GM18907 (cell line): ENCODE results near the gene MICALL2.

Experiments
- ATAC-seq: cut with Tn5 transposase; IDR thresholded peaks from one replicate; pipeline ENCODE4 v1.9.1; 2021; ENCODE audit warnings: mild to moderate bottlenecking, moderate library complexity; ENCODE audit not compliant: unreplicated experiment

The MICALL2 gene

DNA sequence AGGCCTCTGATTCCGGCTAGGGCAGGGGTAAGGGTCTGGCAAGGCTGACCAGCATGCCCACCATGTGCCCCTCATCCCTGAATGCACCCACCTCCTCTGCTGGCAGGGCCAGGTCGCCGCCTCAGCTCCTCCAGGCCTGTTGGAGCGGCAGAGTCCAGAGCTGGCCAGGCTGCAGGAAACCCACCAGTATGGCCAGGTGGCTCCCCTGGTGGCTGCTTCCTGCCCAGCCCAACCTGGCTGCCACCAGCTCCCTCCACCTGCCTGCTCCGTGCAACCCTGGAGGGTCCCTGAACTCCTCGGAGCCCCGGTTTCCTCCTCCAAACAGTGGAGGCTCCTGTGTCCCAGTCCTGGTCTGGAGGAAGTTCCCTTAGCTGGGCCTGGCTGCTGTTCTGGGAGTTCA, 39.6 kb downstream of the MICALL2 start:
- no peak for ATAC-seq

DNA sequence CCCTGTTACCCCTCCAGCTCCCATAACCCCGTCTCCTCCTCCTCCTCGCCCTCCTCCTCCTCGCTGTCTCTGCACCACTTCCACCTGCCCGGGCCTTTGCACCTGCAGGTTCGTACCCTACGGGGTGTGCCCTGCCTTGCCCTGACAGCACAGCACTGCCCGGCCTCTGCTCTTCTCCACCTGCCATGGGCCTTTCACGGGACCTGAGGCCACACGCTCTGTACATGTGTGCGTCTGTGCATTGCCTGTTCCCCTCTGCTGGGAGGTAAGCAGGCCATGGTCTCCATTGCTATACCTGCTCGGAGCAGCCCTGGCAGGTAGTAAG, 40.0 kb downstream of the MICALL2 start:
- no peak for ATAC-seq

DNA sequence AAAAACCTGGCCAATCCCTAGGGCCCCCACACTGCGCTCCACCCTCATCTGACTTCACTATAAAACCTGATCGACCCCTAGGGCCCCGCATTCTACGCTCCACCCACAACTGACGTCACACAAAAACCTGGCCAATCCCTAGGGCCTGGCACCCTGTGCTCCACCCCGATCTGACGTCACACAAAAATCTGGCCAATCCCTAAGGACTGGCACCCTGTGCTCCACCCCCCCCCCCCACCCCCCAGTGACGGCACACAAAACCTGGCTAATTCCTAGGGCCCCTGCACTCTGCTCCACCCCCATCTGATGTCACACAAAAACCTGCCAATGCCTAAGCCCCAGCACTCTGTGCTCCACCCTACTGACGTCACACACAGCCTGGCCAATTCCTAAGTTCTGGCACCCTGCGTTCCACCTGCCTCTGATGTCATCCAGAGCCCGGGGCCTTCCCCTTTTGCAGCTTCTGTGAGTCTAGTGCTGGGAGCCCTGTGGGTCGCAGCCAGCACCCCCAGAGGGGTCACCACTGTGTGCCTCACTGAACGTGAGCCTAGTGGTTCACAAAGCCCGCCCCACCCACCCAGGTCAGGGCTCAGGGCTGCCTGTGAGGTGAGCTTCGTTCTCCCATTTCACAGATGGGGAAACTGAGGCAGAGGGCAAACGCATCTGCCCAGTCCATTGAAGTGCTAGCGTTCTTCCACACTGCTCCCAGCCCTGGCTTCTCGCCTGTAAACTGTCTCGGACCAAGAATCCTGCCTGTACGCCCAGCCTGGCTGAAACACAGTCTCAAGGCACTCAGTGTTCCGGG, 40.6 kb downstream of the MICALL2 start:
- ATAC-seq, result no peak

DNA sequence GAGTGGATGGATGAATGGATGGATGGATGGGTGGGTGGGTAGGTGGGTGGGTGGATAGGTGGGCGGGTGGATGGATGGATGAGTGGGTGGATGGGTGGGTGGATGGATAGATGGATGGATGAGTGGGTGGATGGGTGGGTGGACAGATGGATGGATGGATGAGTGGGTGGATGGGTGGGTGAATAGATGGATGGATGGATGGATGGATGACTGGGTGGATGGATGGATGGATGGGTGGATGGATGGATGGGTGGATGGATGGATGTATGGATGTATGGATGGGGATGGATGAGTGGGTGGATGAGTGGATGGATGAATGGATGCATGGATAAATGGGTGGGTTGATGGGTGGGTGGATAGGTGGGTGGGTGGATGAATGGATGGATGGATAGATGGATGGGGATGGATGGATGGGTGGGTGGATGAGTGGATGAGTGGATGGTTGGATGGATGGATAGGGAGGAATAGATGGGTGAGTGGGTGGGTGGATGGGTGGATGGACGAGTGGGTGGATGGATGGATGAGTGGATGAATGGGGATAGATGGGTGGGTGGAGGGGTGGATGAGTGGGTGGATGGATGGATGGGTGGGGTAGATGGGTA, 43.8 kb downstream of the MICALL2 start:
- ATAC-seq, result no peak

DNA sequence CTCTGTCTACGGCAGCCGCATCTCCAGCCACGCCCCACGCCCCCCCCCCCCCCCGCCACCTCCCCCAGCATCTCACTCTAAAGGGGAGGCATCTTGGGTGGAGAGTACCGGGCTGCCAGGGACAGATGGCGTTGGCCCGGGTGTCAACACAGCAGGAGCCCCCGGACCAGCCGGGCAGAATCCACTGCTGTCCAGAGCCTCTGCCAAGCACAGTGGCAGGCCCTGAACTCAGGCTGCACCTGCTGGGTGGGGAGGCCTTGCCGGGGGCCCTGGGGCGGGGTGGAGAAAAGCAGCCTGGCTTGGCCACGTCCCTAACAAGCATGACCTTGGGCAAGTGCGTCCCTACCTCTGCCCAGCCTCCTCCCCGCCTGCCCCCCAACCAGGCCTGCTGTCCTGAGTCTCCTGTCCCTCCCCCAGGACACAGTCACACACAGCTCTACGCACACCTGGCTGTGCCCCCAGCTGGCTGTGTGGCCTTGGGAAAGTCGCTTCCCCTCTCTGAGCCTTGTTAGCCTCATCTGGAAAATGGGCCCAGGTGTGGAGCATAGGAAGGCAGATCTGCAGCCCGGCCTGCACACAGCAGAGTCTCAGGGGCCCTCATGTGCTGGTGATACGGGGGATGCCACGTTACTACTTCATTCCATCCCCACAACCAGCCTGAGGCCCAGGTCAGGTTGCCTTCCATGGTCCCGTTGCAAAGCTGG, 45.2 kb downstream of the MICALL2 start:
- ATAC-seq, result no peak

DNA sequence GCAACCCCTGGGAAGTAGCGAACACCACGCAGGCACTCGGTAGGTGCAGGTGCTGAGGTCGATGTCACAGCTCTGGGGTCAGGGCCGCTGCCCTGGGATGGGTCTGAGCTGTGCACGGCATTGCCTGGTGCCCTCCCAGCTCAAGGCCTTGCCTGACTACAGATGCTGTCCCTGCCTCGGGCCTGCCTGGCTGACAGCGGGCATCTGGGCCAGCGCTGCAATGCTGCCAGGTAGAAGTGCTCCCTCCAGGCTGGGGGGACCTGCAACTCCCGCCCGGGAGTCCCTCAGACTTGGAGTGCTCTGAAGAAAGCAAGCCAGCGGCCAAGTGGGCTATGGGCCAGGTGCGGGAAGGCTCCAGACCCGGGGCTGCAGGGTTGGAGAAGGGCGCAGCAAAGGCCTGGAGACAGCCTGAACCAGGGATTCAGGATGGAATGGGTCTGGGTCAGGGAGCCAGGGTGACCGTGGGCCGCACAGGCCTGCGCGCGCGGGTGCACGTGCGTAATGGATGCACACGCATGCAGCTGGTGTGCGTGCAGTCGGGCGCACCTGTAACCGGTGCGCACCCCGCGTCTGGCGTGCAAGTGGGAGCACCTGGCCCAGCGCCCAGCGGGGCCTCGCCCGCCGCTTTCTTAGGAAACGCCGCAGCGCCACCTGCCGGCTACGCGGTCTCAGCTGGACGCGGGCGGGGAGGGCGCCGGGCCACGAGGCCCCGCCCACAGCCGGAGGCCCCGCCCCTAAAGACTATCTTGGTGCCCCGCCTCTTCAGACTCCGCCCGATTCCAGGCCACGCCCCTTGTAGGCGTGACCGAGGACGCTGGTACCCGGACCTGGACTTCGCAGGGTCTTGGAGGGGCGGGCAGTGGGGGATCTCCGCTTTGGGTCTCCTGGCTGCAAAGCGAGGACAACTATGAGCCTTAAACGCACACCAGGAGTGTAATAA, 46.7 kb downstream of the MICALL2 start:
- ATAC-seq, result no peak

GRCh38 chr7:1411414-1411813, 47.9 kb downstream of the MICALL2 start:
- ATAC-seq, result no peak

- ATAC-seq, result no peak
These were observed 48.3 kb downstream of the MICALL2 start for GRCh38 chr7:1410992-1411391.

DNA sequence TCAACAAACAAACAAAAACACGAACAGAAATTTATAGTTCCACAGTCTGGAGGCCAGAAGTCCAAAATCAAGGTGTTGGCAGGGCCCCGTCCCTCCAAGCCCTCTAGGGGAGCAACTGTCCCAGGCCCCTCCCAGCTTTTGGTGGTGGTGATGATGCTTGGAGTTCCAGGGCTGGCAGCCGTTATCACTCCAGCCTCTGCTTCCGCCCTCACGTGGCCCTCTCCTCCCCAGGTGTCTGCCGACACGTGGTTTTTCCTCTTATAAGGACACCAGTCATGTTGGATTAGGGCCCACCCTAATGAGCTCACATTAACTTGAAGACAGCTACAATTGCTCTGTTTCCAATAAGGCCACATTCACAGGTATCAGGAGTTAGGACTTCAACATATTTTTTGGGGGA, 49.7 kb downstream of the MICALL2 start:
- no peak for ATAC-seq

DNA sequence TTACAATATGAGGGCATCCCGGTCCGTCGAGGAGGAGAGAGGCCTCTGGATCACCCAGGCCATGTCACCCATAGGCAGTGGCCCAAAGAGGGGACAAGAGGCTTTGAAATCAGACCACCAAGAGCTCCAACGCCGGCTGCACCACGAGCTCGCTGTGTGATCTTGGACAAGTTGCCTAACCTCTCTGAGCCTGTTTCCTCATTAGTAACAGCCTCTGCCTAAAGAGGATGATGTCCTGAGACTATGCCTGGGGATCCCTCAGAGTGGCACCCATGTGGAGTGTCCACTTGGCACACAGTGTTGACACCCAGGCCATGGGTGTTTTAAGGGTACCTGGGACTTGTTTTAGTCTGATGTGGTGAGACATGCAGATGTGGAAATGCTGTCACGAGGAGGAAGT, 50.8 kb downstream of the MICALL2 start:
- ATAC-seq, result no peak

GRCh38 chr7:1407892-1408291, 51.4 kb downstream of the MICALL2 start:
- no peak for ATAC-seq

DNA sequence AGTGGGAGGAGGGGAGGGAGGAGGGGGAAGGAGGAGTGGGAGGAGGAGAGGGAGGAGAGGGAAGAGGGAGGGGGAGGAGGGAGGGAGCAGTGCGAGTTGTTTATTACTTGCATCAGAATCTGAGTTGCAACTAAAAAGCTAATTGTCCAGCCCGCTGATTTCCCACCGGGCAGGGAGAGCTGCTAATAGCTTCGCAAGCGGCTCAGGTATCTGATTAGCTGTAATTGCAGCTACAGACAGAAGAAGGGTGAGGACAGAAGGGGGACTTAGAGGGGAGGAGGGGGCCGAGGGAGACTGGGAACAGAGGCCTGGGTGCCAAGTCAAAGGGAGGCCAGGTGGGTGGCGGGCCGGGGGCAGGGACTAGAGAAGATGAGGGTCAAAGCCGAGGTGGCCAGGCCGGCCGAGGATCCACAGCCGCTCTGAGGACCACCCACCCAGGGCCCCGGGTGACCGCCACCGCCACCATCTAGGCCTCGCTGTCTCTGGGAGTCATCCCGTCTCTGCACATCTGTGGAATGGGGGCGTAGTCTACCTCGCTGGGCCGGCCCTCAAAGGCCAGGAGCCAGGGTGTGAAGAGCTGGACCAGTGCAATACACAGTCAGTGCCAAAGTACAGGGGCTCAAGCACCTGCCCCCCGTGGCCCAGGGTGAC, 54.2 kb downstream of the MICALL2 start:
- no peak for ATAC-seq

- ATAC-seq, result no peak
These were observed 54.8 kb downstream of the MICALL2 start for GRCh38 chr7:1404460-1404809.

DNA sequence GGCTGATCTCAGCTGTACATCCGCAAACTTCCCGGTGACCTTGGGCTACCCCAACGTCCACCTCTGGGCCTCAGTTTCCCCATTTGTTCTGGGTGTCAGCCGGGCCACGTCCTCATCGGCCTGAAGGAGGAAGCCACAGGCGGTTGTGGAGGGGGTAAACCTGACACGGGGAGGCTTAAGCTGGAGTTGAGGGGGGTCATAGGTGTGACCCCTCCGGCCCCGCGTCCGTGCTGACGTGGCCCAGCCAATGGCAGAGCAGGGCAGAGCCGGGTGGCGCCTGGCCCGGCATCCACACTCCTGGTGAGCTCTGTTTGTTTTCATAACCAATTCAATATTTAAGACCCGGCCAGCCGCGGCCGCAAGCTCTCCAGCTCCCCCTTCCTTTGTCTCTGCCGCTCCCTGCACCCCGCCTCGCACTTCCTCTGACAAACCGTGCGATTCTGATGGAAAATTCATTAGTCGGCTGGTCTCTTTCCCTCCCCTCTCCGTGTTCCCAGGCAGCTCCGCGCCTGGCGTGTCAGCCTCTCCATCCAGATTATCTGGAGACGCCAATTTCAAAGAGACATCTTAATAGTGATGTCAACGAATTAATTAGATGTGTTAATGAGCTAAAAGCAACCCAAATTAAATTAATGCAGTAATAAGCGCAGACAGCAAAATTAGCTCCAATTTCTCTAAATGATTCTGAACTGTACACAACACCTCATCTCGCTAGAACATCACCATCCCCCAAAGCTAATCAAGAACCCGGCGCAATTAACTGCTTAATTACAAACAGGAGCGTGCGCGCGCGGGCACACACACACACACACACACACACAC, 55.4 kb downstream of the MICALL2 start:
- ATAC-seq, result no peak

- no peak for ATAC-seq
These were observed 56.3 kb downstream of the MICALL2 start for GRCh38 chr7:1402791-1403637.

- ATAC-seq, result no peak
These were observed 57.0 kb downstream of the MICALL2 start for GRCh38 chr7:1402110-1402790.

GRCh38 chr7:1401011-1401410, 58.3 kb downstream of the MICALL2 start:
- ATAC-seq, result no peak

- ATAC-seq, result no peak
These were observed 58.9 kb downstream of the MICALL2 start for GRCh38 chr7:1400371-1400770.
